A673 (cell line): ENCODE measurements around the gene SETD1A.

ENCODE experiments used
- EZH2 ChIP-seq: fragments of 200-600 bp; sonication (generic); IDR thresholded peaks from 2 replicates; pipeline ENCODE4 v1.6.1; 2017; ENCODE audit warnings: borderline replicate concordance, low read depth, mild to moderate bottlenecking, mixed read lengths, antibody characterized with exemption, low read length; ENCODE audit not compliant: poor library complexity, severe bottlenecking
- TF ChIP-seq, protein P1 (sequence below): fragments of 300-800, 200-600 bp; sonication (generic); conservative IDR thresholded peaks from 2 replicates; pipeline ENCODE4 v1.5.1; 2017; ENCODE audit warnings: low read depth, mild to moderate bottlenecking, antibody characterized with exemption, low read length, moderate library complexity, mixed read lengths

DNA sequence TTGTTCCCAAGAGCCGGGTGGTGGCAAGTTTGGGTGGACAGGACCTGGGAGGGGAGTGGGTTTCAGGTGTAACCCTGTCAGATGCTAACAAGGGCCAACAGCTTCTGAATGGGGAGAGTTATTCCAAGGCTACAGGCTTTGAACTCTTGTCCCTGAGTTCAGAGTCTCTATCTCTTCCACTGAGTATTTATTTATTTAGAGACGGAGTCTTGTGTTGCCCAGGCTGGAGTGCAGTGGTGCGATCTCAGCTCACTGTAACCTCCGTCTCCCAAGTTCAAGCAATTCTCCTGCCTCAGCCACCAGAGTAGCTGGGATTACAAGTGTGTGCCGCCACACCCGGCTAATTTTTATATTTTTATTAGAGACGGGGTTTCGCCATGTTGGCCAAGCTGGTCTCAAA lies 2.6 kb upstream of the SETD1A start:
- TF ChIP-seq, protein P1, sequence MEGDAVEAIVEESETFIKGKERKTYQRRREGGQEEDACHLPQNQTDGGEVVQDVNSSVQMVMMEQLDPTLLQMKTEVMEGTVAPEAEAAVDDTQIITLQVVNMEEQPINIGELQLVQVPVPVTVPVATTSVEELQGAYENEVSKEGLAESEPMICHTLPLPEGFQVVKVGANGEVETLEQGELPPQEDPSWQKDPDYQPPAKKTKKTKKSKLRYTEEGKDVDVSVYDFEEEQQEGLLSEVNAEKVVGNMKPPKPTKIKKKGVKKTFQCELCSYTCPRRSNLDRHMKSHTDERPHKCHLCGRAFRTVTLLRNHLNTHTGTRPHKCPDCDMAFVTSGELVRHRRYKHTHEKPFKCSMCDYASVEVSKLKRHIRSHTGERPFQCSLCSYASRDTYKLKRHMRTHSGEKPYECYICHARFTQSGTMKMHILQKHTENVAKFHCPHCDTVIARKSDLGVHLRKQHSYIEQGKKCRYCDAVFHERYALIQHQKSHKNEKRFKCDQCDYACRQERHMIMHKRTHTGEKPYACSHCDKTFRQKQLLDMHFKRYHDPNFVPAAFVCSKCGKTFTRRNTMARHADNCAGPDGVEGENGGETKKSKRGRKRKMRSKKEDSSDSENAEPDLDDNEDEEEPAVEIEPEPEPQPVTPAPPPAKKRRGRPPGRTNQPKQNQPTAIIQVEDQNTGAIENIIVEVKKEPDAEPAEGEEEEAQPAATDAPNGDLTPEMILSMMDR, result no peak
- no peak for TF ChIP-seq EZH2
